HG03095 (cell line): ENCODE measurements around the gene CENPP.

Experiments used
- ATAC-seq: cut with Tn5 transposase; IDR thresholded peaks from one replicate; pipeline ENCODE4 v1.9.1; 2021; ENCODE audit warnings: moderate library complexity; ENCODE audit not compliant: unreplicated experiment

Gene CENPP

GRCh38 chr9:92312887-92313623 lies 12.7 kb upstream of the CENPP start:
- no peak for ATAC-seq

DNA sequence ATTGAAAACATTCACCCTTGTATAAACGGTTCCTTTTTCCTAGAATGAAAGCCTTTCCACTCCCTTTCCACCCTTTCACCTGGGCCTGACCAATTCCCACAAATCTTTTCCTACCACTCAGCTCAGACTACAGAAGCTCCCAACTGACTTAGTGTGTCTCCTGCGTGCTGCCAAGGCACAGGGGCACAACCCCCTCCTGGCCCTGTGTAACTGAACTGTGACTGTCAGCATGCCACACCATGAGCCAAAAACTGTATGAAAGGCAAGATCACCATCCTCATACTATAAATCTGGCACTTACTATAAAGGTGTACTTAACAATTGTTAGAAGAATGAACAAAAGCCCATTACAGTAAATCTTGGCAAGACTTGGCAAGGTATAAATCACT lies 12.1 kb upstream of the CENPP start:
- ATAC-seq: no peak

GRCh38 chr9:92315456-92315855 lies 10.3 kb upstream of the CENPP start:
- no peak for ATAC-seq

GRCh38 chr9:92324431-92324830 lies 1.3 kb upstream of the CENPP start:
- ATAC-seq: no peak

DNA sequence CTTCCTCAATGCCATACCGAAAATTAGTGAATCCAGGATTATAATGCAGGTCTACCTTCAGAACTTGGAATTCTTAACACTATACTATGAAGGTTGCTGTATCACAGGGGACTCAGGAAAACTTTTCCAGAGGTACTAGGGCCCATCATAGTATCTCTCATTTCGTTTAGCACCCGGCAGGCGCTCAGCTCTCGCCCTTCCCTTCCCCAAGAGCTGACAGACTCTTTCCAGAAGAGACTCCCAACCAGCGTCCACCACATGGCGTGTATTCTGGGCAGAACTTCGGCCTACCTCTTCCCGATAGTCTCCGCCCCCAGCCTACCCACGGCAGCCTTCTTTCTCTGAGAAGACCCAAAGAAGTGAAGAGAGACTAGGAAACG lies 874 bp upstream of the CENPP start:
- ATAC-seq: no peak

- peak; percentile 2 for ATAC-seq
These were observed 293 bp downstream of the CENPP start for GRCh38 chr9:92325991-92326500.

GRCh38 chr9:92327283-92327850 lies 1.6 kb downstream of the CENPP start:
- no peak for ATAC-seq

GRCh38 chr9:92328225-92328624 lies 2.5 kb downstream of the CENPP start:
- no peak for ATAC-seq

DNA sequence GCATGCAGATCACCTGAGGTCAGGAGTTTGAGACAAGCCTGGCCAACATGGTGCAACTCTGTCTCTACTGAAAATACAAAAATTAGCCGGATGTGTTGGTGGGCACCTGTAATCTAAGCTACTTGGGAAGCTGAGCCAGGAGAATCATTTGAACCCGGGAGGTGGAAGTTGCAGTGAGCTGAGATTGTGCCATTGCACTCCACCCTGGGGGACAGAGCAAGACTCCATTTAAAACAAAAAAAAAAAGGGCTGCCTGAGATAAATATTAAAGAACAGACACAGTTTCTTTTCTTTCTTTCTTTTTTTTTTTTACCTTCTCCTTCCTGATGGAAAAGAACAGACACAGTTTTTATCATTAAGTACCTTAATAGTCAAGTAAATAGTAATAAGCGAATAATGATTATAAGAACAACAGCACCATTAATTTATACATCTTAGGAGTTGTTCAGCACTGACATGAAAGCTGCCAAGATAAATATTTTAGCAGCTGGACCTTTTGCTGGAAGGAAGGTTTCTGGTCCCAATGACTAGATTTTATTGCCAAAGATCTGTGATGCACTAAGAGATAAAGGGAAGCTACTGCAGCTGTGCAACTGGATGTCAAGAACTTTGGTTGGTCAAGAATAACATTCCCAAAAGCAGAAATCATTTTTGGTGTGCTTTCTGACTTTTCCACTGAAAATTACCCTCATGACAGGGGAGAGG lies 7.0 kb downstream of the CENPP start:
- ATAC-seq: no peak

GRCh38 chr9:92333282-92333634 lies 7.5 kb downstream of the CENPP start:
- no peak for ATAC-seq

DNA sequence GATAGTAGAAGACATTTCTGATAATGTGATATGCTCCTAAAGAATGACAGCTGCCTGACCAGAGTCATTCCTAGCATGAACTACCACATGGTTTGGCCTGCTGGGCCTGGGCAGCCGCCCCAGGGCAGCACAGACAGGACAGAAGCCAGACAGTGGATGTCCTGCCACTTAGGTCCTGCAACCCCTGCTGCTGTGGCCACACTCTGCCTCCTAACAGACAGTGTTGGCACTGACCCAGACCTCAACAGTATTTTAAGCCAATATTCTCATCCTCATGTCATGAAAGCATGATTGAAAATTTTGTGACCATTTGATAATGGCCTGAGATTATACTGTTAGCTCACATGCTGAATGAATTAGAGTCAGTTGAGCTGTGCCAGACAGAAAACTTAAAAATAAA lies 15.8 kb downstream of the CENPP start:
- ATAC-seq: no peak

- no peak for ATAC-seq
These were observed 17.2 kb downstream of the CENPP start for GRCh38 chr9:92342825-92343488.

DNA sequence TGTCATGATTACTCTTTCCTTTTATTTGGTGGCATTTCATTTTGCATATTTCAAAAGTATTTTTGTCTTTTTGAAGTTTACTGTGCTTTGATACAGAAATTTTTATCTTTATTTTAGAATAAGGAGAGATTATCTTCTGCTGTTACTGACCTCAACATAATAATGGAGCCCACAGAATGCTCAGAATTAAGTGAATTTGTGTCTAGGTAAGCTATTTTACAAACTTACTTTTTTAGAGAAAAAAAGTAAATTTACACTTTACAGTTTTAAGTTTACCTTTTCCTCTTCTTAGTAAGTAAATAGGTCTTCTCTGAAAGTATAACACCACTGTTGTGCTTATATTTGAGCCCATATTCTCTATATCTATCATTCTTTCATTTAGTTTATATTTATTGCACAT lies 19.8 kb downstream of the CENPP start:
- ATAC-seq: no peak

- no peak for ATAC-seq
These were observed 24.3 kb downstream of the CENPP start for GRCh38 chr9:92349771-92350739.

DNA sequence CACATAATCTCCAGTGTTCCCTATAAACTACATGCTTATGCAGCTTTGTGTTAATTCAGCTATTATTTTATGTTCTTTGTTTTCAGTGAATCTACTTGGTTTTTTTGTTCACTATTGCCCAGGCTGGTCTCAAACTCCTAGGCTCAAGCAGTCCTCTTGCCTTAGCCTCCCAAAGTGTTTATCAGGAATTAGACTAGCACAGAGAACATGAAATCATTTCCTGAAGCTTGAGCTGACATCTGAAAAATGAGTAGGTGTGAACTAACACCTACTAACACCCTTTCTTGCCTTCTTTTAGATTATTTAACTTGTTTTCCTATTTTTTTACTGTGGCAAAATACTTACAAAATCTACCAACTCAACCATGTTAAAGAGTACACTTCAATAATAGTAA lies 25.0 kb downstream of the CENPP start:
- ATAC-seq: no peak

DNA sequence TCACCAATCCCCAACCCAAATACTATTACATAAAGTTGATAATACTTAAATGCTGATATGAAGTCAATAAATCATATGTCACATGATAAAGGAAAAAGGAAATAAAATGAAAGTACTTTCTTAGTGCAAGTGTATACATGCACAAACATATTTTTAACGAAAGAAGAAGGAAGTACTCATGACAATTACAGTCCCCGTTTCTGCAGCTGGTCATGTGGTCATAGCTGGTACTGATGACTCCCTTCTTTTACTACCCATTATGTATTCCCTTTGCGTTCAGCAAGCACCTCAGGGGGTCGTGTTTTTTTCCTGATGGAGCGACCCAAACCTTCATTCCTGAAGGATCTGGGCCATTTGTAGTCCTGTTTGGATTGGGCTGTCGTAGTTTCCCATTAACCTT lies 27.3 kb downstream of the CENPP start:
- no peak for ATAC-seq

GRCh38 chr9:92359394-92359995 lies 33.7 kb downstream of the CENPP start:
- no peak for ATAC-seq

GRCh38 chr9:92360083-92360482 lies 34.3 kb downstream of the CENPP start:
- ATAC-seq: no peak

DNA sequence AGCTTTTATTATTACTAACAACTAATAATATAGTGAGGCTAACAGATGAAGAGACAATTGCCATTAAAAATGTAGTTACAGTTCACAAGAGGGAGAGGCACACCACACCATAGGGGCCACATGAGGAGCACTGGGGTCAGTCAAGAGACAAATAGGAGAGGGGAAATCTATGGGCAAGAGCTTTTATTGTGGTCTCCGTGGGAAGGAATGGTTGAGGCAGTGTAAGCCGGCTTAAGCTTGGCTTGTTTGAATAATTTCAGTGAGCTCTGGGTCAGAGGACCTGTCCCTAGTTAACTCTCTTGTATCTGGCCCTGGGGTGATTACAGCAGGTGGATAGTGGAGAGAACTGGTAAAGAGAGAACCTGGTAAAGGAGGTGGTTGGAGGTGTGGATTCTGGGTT lies 43.3 kb downstream of the CENPP start:
- no peak for ATAC-seq

DNA sequence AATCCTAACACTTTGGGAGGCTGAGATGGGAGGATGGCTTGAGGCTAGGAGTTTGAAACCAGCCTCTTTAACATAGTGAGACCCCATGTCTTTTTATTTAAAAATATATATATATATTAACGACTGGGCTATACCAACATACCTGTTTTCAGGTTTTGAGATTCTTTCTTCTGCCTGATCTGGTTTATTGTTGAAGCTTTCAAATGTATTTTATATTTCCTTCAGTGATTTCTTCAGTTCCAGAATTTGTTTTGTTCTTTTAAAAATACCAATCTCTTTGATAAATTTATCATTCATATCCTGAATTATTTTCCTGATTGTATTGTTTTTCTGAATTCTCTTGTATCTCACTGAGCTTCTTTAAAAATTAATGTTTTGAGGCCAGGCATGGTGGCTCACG lies 47.4 kb downstream of the CENPP start:
- no peak for ATAC-seq
